ENCODE measurements around the gene PIH1D1.
A peak's percentile ranks its signal among the peaks of the same experiment; 100 is the strongest.

PIH1D1 gene

DNA sequence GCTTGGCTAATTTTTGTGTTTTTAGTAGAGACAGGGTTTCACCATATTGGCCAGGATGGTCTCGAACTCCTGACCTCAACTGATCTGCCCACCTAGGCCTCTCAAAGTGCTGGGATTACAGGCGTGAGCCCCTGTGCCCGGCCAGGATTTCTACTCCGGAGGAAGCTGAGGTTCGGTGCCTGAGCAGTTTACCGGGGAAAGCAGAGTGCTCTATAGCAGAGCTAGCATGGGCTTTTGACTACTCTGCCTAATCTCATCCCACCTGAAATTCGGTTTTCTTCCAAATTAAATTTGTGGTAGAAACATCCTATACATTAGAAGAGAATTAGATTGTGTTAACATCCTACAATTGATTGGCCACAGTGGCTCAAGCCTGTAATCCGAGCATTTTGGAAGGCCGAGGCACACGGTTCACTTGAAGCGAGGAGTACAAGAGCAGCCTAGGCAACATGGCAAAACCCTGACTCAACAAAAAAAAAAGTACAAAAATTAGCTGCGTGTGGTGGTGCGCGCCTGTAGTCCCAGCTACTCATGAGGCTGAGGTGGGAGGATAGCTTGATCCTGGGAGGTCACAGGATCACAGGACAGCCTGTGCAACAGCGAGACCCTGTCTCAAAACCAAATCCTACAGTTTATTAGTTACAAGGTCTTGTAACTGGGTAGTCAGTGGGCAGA is 37.4 kb upstream of the PIH1D1 start:
- DNase-seq (ENCODE audit: low read depth) = no peak
- TF ChIP-seq, protein P1, sequence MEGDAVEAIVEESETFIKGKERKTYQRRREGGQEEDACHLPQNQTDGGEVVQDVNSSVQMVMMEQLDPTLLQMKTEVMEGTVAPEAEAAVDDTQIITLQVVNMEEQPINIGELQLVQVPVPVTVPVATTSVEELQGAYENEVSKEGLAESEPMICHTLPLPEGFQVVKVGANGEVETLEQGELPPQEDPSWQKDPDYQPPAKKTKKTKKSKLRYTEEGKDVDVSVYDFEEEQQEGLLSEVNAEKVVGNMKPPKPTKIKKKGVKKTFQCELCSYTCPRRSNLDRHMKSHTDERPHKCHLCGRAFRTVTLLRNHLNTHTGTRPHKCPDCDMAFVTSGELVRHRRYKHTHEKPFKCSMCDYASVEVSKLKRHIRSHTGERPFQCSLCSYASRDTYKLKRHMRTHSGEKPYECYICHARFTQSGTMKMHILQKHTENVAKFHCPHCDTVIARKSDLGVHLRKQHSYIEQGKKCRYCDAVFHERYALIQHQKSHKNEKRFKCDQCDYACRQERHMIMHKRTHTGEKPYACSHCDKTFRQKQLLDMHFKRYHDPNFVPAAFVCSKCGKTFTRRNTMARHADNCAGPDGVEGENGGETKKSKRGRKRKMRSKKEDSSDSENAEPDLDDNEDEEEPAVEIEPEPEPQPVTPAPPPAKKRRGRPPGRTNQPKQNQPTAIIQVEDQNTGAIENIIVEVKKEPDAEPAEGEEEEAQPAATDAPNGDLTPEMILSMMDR (conservative IDR thresholded peaks at IDR 0.05; ENCODE audit: low read depth, low read length) = no peak
- H3K4me3 ChIP-seq (ENCODE audit: low read depth, low read length) = peak overlapping the region; percentile 76

DNA sequence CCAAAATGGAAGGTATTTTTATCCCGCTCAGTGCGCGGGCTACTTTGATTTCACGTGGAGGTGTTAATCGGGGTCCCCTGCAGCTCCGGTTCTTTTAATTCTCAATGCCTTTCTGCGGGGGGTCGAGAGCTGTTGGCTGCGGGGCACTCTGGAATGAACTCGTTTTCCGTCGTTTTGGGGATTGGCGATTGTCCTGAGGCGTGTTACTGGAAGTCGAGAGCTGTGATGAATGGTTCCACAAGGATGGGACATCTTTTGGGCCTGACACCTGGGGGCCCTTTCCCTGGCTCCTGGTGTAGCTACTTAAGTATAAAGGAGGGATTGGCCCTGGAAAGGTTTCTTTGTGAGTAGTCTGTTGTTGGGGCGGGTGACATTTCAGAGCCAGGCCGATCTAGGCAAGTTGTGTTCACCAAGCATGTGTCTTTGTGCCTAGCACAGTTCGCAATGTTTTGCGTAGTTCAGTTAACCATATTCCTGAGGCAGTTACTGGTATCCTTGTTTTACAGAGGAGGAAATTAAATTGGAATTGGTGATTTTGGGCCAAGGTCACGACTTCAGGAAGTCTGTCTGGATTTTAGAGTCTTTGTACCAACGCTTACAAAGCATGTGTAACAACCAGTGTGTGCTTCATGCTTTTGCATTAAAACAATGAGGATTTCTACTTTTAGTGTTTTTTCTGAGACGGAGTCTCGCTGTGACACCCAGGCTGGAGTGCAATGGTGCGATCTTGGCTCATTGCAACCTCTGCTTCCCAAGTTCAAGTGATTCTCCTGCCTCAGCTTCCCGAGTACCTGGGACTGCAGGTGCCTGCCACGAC is 36.6 kb upstream of the PIH1D1 start:
- DNase-seq (ENCODE audit: low read depth) = no peak
- TF ChIP-seq, protein P1 (conservative IDR thresholded peaks at IDR 0.05; ENCODE audit: low read depth, low read length) = no peak
- H3K4me3 ChIP-seq (ENCODE audit: low read depth, low read length) = peak overlapping the region; percentile 76

DNA sequence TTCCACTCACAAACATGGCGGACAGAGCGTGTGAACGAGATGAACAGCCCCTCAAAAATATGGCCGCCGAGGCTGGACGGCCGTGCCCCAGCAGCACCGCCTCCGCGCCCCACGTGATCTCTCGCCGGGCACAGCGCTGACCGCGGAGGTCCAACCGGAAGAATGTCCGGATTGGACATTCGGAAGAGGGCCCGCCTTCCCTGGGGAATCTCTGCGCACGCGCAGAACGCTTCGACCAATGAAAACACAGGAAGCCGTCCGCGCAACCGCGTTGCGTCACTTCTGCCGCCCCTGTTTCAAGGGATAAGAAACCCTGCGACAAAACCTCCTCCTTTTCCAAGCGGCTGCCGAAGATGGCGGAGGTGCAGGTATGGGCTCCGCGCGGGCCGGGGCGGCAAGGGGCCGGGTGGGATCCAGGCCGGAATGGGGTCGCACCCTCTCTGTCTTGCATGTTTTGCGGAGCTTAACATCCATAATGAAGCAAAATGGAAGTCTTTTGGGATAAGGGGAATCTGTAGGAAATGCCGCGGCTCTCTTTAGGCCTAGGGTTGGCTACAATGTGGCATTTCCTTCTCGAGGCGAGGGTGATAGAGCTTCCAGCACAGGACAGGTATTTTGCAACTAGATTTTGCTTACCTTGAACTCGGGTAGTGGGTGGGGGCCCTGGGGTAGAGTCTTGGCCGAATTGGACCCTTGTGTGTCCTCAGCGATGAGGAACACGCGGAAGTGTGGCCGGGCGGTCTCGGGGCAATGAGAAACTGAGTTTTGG is 35.8 kb upstream of the PIH1D1 start, which contains the start of gene RPL13A:
Gene RPL13A, plus strand, starts transcription at position 332 of the 769 bp plus-strand sequence. Its CDS starts 22 bp downstream, at position 354.
- TF ChIP-seq, protein P1 (conservative IDR thresholded peaks at IDR 0.05; ENCODE audit: low read depth, low read length) = no peak
- peak within 1 kb of the TSS; percentile 76 for H3K4me3 ChIP-seq (ENCODE audit: low read depth, low read length)
- DNase-seq (ENCODE audit: low read depth) = peak; percentile 100

DNA sequence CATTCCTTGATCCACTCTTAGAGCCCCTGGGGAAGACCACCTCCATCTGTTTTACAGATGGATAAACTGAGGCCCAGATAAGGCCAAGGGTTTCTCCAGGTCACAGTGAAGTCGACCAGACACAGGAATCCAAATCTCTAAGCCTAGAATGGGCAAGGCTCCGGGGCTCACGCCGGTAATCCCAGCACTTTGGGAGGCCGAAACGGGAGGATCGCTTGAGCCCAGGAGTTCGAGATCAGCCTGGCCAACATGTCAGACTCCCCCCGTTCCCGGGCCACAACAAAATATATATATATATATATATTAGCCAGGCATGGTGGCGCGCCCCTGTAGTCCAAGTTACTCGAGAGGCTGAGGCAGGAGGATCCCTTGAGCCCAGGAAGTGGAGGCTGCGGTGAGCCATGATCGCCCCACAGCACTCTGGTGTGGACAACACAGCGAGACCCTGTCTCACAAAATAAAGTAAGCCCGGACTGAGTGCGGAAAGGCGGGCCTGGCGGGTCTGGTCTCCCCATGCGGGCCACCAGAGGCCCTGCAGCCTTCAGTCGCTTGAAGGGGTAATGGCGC is 35.2 kb upstream of the PIH1D1 start:
- peak overlapping the region; percentile 44 for H3K4me3 ChIP-seq (ENCODE audit: low read depth, low read length)
- TF ChIP-seq, protein P1 (conservative IDR thresholded peaks at IDR 0.05; ENCODE audit: low read depth, low read length) = no peak
- no peak for DNase-seq (ENCODE audit: low read depth)

GRCh38 chr19:49486232-49486631 is 34.6 kb upstream of the PIH1D1 start:
- no peak overlapping the region for H3K4me3 ChIP-seq (ENCODE audit: low read depth, low read length)
- no peak for DNase-seq (ENCODE audit: low read depth)
- TF ChIP-seq, protein P1 (conservative IDR thresholded peaks at IDR 0.05; ENCODE audit: low read depth, low read length) = no peak

GRCh38 chr19:49481020-49481683 is 29.5 kb upstream of the PIH1D1 start:
- TF ChIP-seq, protein P1 (conservative IDR thresholded peaks at IDR 0.05; ENCODE audit: low read depth, low read length) = no peak
- no peak for DNase-seq (ENCODE audit: low read depth)
- no peak overlapping the region for H3K4me3 ChIP-seq (ENCODE audit: low read depth, low read length)
